ENCODE measurements around the gene RHOXF1.

RHOXF1 gene

DNA sequence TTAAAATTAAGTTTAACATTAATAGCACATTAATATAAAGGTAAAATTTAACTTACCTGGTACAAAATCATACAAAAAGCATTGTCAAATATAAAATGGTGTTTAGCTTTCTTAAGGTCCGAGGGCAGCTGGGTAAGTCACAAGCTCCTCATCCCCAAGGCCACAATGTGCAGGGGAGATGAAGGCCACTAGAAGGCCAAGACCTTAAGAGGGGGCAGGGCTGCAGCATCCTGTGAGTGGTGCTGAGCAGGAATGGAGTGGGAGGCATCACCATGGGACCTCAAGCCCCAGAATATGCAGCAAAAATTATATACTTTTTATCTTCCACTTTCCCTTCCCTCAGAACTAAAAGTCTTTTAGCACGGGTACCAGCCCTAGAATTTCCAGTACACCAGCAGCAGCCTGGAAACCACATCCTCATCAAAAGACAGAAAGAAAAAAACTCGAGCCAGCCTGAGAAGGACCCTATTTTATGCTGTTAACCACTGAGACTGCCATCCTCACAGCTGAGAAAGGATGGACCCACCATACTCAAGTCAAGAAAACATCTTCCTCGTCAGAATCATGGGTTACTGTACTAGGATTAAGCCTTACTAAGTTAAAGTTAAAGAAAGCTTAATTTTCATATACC is 29.7 kb upstream of the RHOXF1 start:
- Histone ChIP-seq H3K4me3 (IDR thresholded peaks at IDR 0.05; ENCODE audit: insufficient read depth, low read depth, low read length) (no peak overlapping the region), H3K36me3 (ENCODE audit: insufficient read depth) (no peaks in the 10 kb centered on the region), H3K27me3 (ENCODE audit: insufficient read depth, low read depth) (no peaks in the 10 kb centered on the region), H3K9ac (no peak overlapping the region), H2AFZ (ENCODE audit: low read depth) (no peak overlapping the region), H3K27ac (no peak overlapping the region), H4K20me1 (ENCODE audit: insufficient read depth) (no peaks in the 10 kb centered on the region), H3K4me2 (no peak overlapping the region), H3K4me1 (ENCODE audit: low read depth, poor library complexity, severe bottlenecking) (no peaks in the 10 kb centered on the region), H3K79me2 (ENCODE audit: insufficient read depth, low read depth) (no peaks in the 10 kb centered on the region)
- TF ChIP-seq, protein P1, sequence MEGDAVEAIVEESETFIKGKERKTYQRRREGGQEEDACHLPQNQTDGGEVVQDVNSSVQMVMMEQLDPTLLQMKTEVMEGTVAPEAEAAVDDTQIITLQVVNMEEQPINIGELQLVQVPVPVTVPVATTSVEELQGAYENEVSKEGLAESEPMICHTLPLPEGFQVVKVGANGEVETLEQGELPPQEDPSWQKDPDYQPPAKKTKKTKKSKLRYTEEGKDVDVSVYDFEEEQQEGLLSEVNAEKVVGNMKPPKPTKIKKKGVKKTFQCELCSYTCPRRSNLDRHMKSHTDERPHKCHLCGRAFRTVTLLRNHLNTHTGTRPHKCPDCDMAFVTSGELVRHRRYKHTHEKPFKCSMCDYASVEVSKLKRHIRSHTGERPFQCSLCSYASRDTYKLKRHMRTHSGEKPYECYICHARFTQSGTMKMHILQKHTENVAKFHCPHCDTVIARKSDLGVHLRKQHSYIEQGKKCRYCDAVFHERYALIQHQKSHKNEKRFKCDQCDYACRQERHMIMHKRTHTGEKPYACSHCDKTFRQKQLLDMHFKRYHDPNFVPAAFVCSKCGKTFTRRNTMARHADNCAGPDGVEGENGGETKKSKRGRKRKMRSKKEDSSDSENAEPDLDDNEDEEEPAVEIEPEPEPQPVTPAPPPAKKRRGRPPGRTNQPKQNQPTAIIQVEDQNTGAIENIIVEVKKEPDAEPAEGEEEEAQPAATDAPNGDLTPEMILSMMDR (conservative IDR thresholded peaks at IDR 0.05; ENCODE audit: low read depth, low read length): no peak

DNA sequence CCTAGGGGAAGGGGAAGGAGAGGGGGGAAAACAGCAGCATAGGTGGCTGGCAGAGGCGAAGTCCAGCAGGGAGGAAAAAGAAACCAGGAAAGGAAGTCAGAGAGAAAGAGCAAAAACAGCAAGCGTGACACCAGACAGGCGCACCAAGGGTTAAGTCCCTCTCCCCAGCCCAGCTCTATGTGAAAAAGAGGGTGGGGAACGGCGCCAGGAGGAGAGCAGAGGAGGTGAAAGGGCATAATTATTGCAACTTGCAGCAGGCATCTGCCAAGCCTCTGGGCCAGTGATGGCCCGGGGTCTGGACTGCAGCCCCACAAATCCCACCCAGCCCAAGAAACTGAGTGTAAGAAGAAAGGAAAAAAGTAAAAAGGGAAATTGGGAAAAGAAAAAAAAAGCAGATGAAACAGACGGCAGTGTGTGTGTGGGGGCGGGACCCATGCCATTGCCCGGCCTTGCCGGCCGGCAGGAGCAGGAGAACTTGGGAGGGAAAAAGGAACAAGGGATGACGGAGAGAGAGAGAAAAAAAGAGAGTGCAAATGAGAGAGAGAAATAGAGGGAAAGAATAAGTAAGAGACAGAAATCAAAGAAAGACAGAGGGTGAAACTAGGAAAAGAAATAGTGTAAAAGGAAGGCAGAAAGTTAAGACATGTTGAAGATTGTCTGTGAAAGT is 28.6 kb upstream of the RHOXF1 start:
- H3K27me3 ChIP-seq (ENCODE audit: insufficient read depth, low read depth): no peaks in the 10 kb centered on the region
- H3K4me2 ChIP-seq: no peak overlapping the region
- H3K36me3 ChIP-seq (ENCODE audit: insufficient read depth): no peaks in the 10 kb centered on the region
- H4K20me1 ChIP-seq (ENCODE audit: insufficient read depth): no peaks in the 10 kb centered on the region
- TF ChIP-seq, protein P1 (conservative IDR thresholded peaks at IDR 0.05; ENCODE audit: low read depth, low read length): no peak
- H3K27ac ChIP-seq: no peak overlapping the region
- H3K4me1 ChIP-seq (ENCODE audit: low read depth, poor library complexity, severe bottlenecking): no peaks in the 10 kb centered on the region
- no peaks in the 10 kb centered on the region for H3K79me2 ChIP-seq (ENCODE audit: insufficient read depth, low read depth)
- H2AFZ ChIP-seq (ENCODE audit: low read depth): no peak overlapping the region
- no peak overlapping the region for H3K4me3 ChIP-seq (IDR thresholded peaks at IDR 0.05; ENCODE audit: insufficient read depth, low read depth, low read length)
- no peak overlapping the region for H3K9ac ChIP-seq

DNA sequence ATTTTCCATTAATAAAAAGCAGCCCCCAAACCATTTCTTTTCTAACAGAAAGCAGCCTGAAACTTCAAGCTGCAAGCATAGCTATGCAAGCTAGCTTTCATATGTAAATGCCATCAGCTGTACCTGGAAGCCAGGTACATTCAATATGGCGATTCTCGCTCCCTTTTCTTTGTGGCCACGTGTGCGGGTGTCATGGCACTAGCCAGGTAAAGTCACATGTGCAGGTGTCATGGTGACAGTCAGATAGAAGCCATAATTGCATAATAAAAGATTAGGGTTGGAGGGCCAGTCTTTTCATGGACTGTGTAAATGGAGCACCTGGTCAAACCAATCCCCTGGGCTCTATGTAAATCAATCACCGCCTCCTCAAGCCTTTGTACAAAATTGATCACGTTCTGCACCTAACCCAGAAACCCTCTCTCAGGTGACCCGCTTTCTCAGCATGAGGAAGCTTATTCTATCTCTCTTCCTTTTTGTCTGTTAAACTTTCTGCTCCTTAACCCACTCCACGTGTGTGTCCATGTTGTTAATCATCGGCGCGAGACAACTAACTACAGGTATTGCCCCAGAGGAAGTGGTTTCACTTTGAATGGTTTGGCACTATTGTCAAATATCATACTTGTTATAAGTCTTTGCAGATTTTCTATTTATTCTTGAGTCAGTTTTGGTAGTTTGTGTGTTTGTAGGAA is 24.7 kb upstream of the RHOXF1 start:
- no peaks in the 10 kb centered on the region for H3K4me1 ChIP-seq (ENCODE audit: low read depth, poor library complexity, severe bottlenecking)
- H3K27ac ChIP-seq: no peak overlapping the region
- no peaks in the 10 kb centered on the region for H3K27me3 ChIP-seq (ENCODE audit: insufficient read depth, low read depth)
- no peak overlapping the region for H3K4me2 ChIP-seq
- no peaks in the 10 kb centered on the region for H3K36me3 ChIP-seq (ENCODE audit: insufficient read depth)
- H3K4me3 ChIP-seq (IDR thresholded peaks at IDR 0.05; ENCODE audit: insufficient read depth, low read depth, low read length): no peak overlapping the region
- no peaks in the 10 kb centered on the region for H3K79me2 ChIP-seq (ENCODE audit: insufficient read depth, low read depth)
- H3K9ac ChIP-seq: no peak overlapping the region
- TF ChIP-seq, protein P1 (conservative IDR thresholded peaks at IDR 0.05; ENCODE audit: low read depth, low read length): no peak
- no peak overlapping the region for H2AFZ ChIP-seq (ENCODE audit: low read depth)
- no peaks in the 10 kb centered on the region for H4K20me1 ChIP-seq (ENCODE audit: insufficient read depth)

GRCh38 chrX:120137439-120137838 is 21.7 kb upstream of the RHOXF1 start:
- Histone ChIP-seq H3K27ac (no peak overlapping the region), H2AFZ (ENCODE audit: low read depth) (no peak overlapping the region), H3K36me3 (ENCODE audit: insufficient read depth) (no peaks in the 10 kb centered on the region), H3K4me2 (no peak overlapping the region), H4K20me1 (ENCODE audit: insufficient read depth) (no peaks in the 10 kb centered on the region), H3K79me2 (ENCODE audit: insufficient read depth, low read depth) (no peaks in the 10 kb centered on the region), H3K27me3 (ENCODE audit: insufficient read depth, low read depth) (no peaks in the 10 kb centered on the region), H3K9ac (no peak overlapping the region), H3K4me1 (ENCODE audit: low read depth, poor library complexity, severe bottlenecking) (no peaks in the 10 kb centered on the region), H3K4me3 (IDR thresholded peaks at IDR 0.05; ENCODE audit: insufficient read depth, low read depth, low read length) (no peak overlapping the region)
- TF ChIP-seq, protein P1 (conservative IDR thresholded peaks at IDR 0.05; ENCODE audit: low read depth, low read length): no peak
